ENCODE results near the gene TAF1D. TPM values are rescaled to one million over a fixed set of nuclear protein-coding genes. Genes with fewer than 3 reads are reported as not detected.
"Not testable (repeated sequence)": the region's sequence is repeated elsewhere in the genome, so short reads cannot be mapped to it uniquely, and the experiment has no call there.

The TAF1D gene
- total and polyA plus RNA-seq, 4 experiments from 2014 or later: 17.4 to 199 (median 114) TPM

DNA sequence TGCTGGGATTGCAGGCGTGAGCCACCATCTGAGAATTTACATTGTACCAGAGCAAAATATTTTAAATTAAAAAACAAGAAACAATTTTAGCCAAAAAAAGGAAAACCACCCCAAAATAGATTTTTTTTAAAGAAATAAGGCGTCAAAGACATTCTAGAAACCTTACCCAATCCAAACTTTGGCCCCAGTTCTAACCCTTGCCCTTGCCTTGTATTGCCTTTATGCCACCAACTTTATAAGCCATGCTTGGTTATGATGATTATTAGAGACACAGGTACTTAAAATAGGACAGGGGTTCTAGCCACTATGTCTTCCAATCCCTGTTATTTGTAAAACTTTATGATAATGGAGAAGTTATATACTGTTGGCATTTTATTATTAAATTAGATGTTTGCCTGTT lies 11.9 kb upstream of the TAF1D start:
- no peaks in the 10 kb centered on the region for H3K27me3 Mint-ChIP-seq
- DNase-seq: no peak
- Histone ChIP-seq H3K9me3 (ENCODE audit: control insufficient read depth in 1 of 2, low read length in 2 of 2) (no peaks in the 10 kb centered on the region), H3K27me3 (ENCODE audit: insufficient read depth, low read length) (no peaks in the 10 kb centered on the region), H3K36me3 (ENCODE audit: insufficient read depth, low read length) (peaks cover 27% of the 10 kb centered on the region), H3K4me1 (ENCODE audit: insufficient read depth, low read length) (no peaks in the 10 kb centered on the region), H3K27ac (ENCODE audit: low read depth, low read length) (no peak overlapping the region), H3K4me3 (ENCODE audit: low read length in 2 of 2) (no peak overlapping the region)
- H3K27ac Mint-ChIP-seq: peak overlapping the region in 3 of 7 donors; percentile 24 to 41 (median 29)
- H3K36me3 Mint-ChIP-seq: peaks cover 30 to 43% of the 10 kb centered on the region in 2 donors
- no peak overlapping the region for H3K4me3 Mint-ChIP-seq
- no peaks in the 10 kb centered on the region for H3K9me3 Mint-ChIP-seq
- H3K4me1 Mint-ChIP-seq: peaks cover 0 to 5% (median 2%) of the 10 kb centered on the region in 4 donors
- ChIA-PET POLR2A (ENCODE audit: partially characterized antibody) (no interaction called here), CTCF (ENCODE audit: partially characterized antibody) (no interaction called here)
- intact Hi-C loops (cut with micrococcal nuclease): no loop called here

DNA sequence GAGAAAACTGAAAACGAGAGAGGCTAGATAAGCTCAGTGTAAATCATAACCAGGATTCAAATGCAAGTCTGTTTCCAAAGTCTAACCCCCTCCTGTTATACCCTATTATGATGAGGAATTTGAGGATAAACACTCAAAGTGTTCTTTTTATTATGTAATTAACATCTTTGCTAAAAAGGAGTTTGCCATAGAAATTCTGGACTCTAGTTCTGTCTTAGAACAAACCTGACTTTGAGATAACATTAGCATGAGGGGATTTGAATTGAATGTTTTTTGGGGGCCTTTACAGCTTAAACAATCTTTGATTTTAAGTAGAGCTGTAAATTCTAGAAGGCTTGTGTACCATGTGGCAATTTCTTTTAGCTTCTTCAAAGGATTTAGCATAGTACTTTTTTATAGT lies 9.7 kb upstream of the TAF1D start:
- Histone ChIP-seq H3K4me1 (ENCODE audit: insufficient read depth, low read length) (no peaks in the 10 kb centered on the region), H3K27me3 (ENCODE audit: insufficient read depth, low read length) (no peaks in the 10 kb centered on the region), H3K4me3 (ENCODE audit: low read length in 2 of 2) (no peak overlapping the region), H3K9me3 (ENCODE audit: control insufficient read depth in 1 of 2, low read length in 2 of 2) (no peaks in the 10 kb centered on the region), H3K36me3 (ENCODE audit: insufficient read depth, low read length) (peaks cover 12% of the 10 kb centered on the region), H3K27ac (ENCODE audit: low read depth, low read length) (no peak overlapping the region)
- H3K27ac Mint-ChIP-seq: no peak overlapping the region
- no peak for DNase-seq
- intact Hi-C loops (cut with micrococcal nuclease): no loop called here
- no peaks in the 10 kb centered on the region for H3K9me3 Mint-ChIP-seq
- H3K27me3 Mint-ChIP-seq: no peaks in the 10 kb centered on the region
- no peak overlapping the region for H3K4me3 Mint-ChIP-seq
- peaks cover 2 to 5% (median 4%) of the 10 kb centered on the region in 4 donors for H3K4me1 Mint-ChIP-seq
- CTCF ChIA-PET (ENCODE audit: partially characterized antibody): interaction anchor here (0.7 kb wide), 1 partner anchor 9 kb away, joined by 3 read pairs; the partner anchor contains the start of genes C11orf54 and TAF1D
- H3K36me3 Mint-ChIP-seq: peaks cover 23 to 29% of the 10 kb centered on the region in 2 donors
- POLR2A ChIA-PET (ENCODE audit: partially characterized antibody): interaction anchor here (0.5 to 2.4 kb wide), 2 partner anchors 9 to 18 kb away, joined by 3 to 9 read pairs; partner anchors contain the start of genes C11orf54 and TAF1D

DNA sequence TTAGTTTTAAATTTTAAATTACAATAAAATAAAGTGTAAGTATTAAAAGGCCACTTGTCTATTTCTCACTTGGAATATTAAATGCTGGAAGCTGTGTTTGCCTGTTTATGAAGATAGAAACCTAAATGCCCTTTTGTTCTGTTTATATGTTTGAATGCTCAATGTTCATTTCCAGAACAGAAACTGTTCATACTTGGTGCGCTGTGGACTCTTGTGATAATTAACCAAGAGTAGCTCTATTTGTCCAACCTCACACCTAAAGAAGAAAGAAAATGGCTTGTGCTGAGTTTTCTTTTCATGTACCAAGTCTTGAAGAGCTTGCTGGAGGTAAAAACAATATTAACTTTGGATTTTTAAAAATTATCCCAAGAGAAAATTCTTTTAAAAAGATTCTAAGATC lies 5.8 kb upstream of the TAF1D start:
- CTCF ChIA-PET (ENCODE audit: partially characterized antibody): no interaction called here
- POLR2A ChIA-PET (ENCODE audit: partially characterized antibody): interaction anchor here (1.3 kb wide), 1 partner anchor 15 kb away, joined by 3 read pairs; no protein-coding TSS in a partner anchor
- no peaks in the 10 kb centered on the region for H3K9me3 ChIP-seq (ENCODE audit: control insufficient read depth in 1 of 2, low read length in 2 of 2)
- Mint-ChIP-seq H3K4me1 (peaks cover 8 to 28% (median 11%) of the 10 kb centered on the region in 4 donors), H3K27ac (no peak overlapping the region), H3K27me3 (no peaks in the 10 kb centered on the region), H3K9me3 (no peaks in the 10 kb centered on the region), H3K4me3 (no peak overlapping the region), H3K36me3 (peaks cover 15 to 18% of the 10 kb centered on the region in 2 donors)
- peaks cover 7% of the 10 kb centered on the region for H3K4me1 ChIP-seq (ENCODE audit: insufficient read depth, low read length)
- no peaks in the 10 kb centered on the region for H3K36me3 ChIP-seq (ENCODE audit: insufficient read depth, low read length)
- no peaks in the 10 kb centered on the region for H3K27me3 ChIP-seq (ENCODE audit: insufficient read depth, low read length)
- H3K4me3 ChIP-seq (ENCODE audit: low read length in 2 of 2): no peak overlapping the region
- DNase-seq: no peak
- H3K27ac ChIP-seq (ENCODE audit: low read depth, low read length): no peak overlapping the region
- intact Hi-C loops (cut with micrococcal nuclease): loop anchor here (10.0 kb wide), 1 partner anchor 1338 kb away; the partner anchor contains the start of gene ENDOD1

DNA sequence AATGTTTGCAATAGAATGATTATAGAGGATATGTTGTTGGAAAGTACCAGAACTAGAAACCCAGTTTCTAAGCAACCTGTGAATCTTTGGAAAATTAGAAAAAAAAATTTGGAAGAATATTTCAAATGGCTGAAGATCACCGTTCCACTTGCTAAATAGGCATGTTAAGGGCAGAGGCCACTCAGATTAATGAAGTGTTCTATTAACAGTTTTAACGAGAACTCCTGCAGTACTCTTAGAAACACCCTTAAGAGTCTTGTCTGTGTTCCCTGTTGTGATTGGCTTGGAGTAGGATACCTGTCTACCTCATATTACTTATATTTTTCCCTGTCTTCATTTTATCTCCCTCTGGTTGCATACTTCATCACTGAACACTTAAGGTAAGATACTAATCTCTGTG lies 4.8 kb upstream of the TAF1D start:
- no peak overlapping the region for H3K4me3 ChIP-seq (ENCODE audit: low read length in 2 of 2)
- H3K9me3 ChIP-seq (ENCODE audit: control insufficient read depth in 1 of 2, low read length in 2 of 2): no peaks in the 10 kb centered on the region
- POLR2A ChIA-PET (ENCODE audit: partially characterized antibody): no interaction called here
- peaks cover 10 to 34% (median 16%) of the 10 kb centered on the region in 4 donors for H3K4me1 Mint-ChIP-seq
- peaks cover 12 to 24% of the 10 kb centered on the region in 2 donors for H3K36me3 Mint-ChIP-seq
- H3K27ac ChIP-seq (ENCODE audit: low read depth, low read length): no peak overlapping the region
- peaks cover 9% of the 10 kb centered on the region for H3K4me1 ChIP-seq (ENCODE audit: insufficient read depth, low read length)
- intact Hi-C loops (cut with micrococcal nuclease): loop anchor here (10.0 kb wide), 1 partner anchor 1339 kb away; the partner anchor contains the start of gene ENDOD1
- CTCF ChIA-PET (ENCODE audit: partially characterized antibody): no interaction called here
- H3K4me3 Mint-ChIP-seq: no peak overlapping the region
- no peak overlapping the region for H3K27ac Mint-ChIP-seq
- no peak for DNase-seq
- H3K36me3 ChIP-seq (ENCODE audit: insufficient read depth, low read length): no peaks in the 10 kb centered on the region
- no peaks in the 10 kb centered on the region for H3K9me3 Mint-ChIP-seq
- no peaks in the 10 kb centered on the region for H3K27me3 ChIP-seq (ENCODE audit: insufficient read depth, low read length)
- H3K27me3 Mint-ChIP-seq: no peaks in the 10 kb centered on the region

DNA sequence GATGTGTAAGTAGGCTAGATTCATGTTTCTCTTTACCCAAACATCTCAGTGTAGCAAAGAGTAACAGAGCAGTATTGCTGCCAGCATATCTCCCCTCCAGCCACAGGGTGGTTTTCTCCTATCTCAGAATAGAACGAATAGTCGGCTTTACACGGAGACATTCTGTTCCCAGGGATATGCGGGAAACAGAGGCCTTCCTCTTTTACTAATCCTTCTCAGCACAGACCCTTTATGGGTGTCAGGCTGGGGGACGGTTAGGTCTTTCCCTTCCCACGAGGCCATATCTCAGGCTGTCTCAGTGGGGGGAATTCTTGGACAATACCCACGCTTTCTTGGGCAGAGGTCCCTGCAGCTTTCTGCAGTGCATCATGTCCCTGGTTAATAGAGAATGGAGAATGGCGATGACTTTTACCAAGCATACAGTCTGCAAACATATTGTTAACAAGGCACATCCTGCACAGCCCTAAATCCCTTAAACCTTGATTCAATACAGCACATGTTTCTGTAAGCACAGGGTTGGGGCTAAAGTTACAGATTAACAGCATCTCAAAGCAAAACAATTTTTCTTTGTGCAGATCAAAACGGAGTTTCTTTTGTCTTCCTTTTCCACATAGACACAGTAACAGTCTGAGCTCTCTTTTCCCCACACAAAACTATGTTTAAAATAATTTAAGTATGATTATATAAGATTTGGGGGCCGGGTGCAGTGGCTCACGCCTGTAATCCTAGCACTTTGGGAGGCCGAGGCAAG lies 3.9 kb upstream of the TAF1D start:
- DNase-seq; H3K9me3 ChIP-seq (ENCODE audit: control insufficient read depth in 1 of 2, low read length in 2 of 2); CTCF ChIA-PET (ENCODE audit: partially characterized antibody); H3K27me3 Mint-ChIP-seq; H3K9me3 Mint-ChIP-seq; H3K36me3 ChIP-seq (ENCODE audit: insufficient read depth, low read length); H3K27me3 ChIP-seq (ENCODE audit: insufficient read depth, low read length); H3K4me3 ChIP-seq (ENCODE audit: low read length in 2 of 2); POLR2A ChIA-PET (ENCODE audit: partially characterized antibody); H3K27ac ChIP-seq (ENCODE audit: low read depth, low read length): not testable (repeated sequence)
- Mint-ChIP-seq H3K36me3 (peaks cover 9 to 28% of the 10 kb centered on the region in 2 donors), H3K4me3 (peak overlapping the region in 1 of 8 donors; percentile 0), H3K27ac (peak overlapping the region in 3 of 7 donors; percentile 1 to 71 (median 17)), H3K4me1 (peaks cover 10 to 39% (median 22%) of the 10 kb centered on the region in 4 donors)
- intact Hi-C loops (cut with micrococcal nuclease): loop anchor here (10.0 kb wide), 1 partner anchor 1340 kb away; the partner anchor contains the start of gene ENDOD1
- H3K4me1 ChIP-seq (ENCODE audit: insufficient read depth, low read length): peaks cover 12% of the 10 kb centered on the region

DNA sequence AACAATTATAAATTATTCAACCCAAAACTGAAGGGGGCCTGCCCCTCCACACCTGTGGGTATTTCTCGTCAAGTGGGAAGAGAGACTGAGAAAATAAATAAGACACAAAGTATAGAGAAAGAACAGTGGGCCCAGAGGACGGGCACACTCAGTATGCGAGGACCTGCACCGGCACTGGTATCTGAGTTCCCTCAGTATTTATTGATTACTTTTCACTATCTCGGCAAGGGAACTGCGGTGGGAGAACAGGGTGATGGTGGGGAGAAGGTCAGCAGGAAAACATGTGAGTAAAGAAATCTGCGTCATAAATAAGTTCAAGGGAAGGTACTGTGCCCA lies 3.3 kb upstream of the TAF1D start:
- Histone ChIP-seq H3K9me3 (ENCODE audit: control insufficient read depth in 1 of 2, low read length in 2 of 2) (no peaks in the 10 kb centered on the region), H3K36me3 (ENCODE audit: insufficient read depth, low read length) (no peaks in the 10 kb centered on the region), H3K4me1 (ENCODE audit: insufficient read depth, low read length) (peaks cover 17% of the 10 kb centered on the region), H3K27me3 (ENCODE audit: insufficient read depth, low read length) (no peaks in the 10 kb centered on the region), H3K4me3 (ENCODE audit: low read length in 2 of 2) (no peak overlapping the region), H3K27ac (ENCODE audit: low read depth, low read length) (no peak overlapping the region)
- peaks cover 14 to 44% (median 26%) of the 10 kb centered on the region in 4 donors for H3K4me1 Mint-ChIP-seq
- no peaks in the 10 kb centered on the region for H3K27me3 Mint-ChIP-seq
- CTCF ChIA-PET (ENCODE audit: partially characterized antibody): no interaction called here
- H3K9me3 Mint-ChIP-seq: no peaks in the 10 kb centered on the region
- peak overlapping the region in 2 of 7 donors; percentile 17 to 71 for H3K27ac Mint-ChIP-seq
- peak overlapping the region in 1 of 8 donors; percentile 0 for H3K4me3 Mint-ChIP-seq
- H3K36me3 Mint-ChIP-seq: peaks cover 13 to 29% of the 10 kb centered on the region in 2 donors
- POLR2A ChIA-PET (ENCODE audit: partially characterized antibody): no interaction called here
- DNase-seq: no peak
- intact Hi-C loops (cut with micrococcal nuclease): loop anchor here (5.0 to 10.0 kb wide), 3 partner anchors 202 to 1340 kb away; partner anchors contain the start of genes ANKRD49, ENDOD1, MRE11 and SMCO4

DNA sequence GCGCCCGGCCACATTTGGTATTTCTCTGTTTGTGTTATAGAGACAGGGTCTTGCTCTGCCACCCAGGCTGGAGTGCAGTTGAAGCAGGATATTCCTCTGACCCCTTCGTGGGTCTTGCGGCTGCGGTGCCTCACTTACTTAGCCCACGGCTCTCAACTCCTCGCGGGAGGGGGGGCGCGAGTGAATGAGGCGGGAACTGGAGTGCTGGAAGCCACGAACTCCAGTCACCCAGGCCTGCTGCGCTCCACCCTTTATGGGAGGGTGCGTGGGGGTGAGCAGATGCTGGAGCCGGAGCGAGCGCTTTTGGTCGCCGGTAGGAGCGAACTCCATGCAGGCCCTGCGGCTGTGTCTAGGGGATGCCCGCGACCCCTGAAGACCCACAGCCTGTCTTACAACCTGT lies 2.0 kb upstream of the TAF1D start:
- peaks cover 6% of the 10 kb centered on the region for H3K36me3 ChIP-seq (ENCODE audit: insufficient read depth, low read length)
- Mint-ChIP-seq H3K4me3 (peak overlapping the region; percentile 39 to 78 (median 66)), H3K27ac (peak overlapping the region in 4 of 7 donors; percentile 53 to 77 (median 65)), H3K4me1 (peaks cover 26 to 57% (median 39%) of the 10 kb centered on the region in 4 donors), H3K36me3 (peaks cover 24 to 38% of the 10 kb centered on the region in 2 donors), H3K9me3 (no peaks in the 10 kb centered on the region), H3K27me3 (no peaks in the 10 kb centered on the region)
- H3K27ac ChIP-seq (ENCODE audit: low read depth, low read length): no peak overlapping the region
- intact Hi-C loops (cut with micrococcal nuclease): loop anchor here (5.0 to 10.0 kb wide), 3 partner anchors 201 to 1342 kb away; partner anchors contain the start of genes ANKRD49, ENDOD1, MRE11 and SMCO4
- H3K4me1 ChIP-seq (ENCODE audit: insufficient read depth, low read length): peaks cover 31% of the 10 kb centered on the region
- no peak for DNase-seq
- POLR2A ChIA-PET (ENCODE audit: partially characterized antibody): interaction anchor here (6.9 kb wide), 1 partner anchor 40 kb away, joined by 180 read pairs; the partner anchor contains the start of gene MED17
- no peak overlapping the region for H3K4me3 ChIP-seq (ENCODE audit: low read length in 2 of 2)
- CTCF ChIA-PET (ENCODE audit: partially characterized antibody): no interaction called here
- no peaks in the 10 kb centered on the region for H3K27me3 ChIP-seq (ENCODE audit: insufficient read depth, low read length)
- H3K9me3 ChIP-seq (ENCODE audit: control insufficient read depth in 1 of 2, low read length in 2 of 2): no peaks in the 10 kb centered on the region

Data from CD4-positive, alpha-beta memory T cell (primary cell).